GM23338 (cell line): ENCODE results near the gene UNC13C.

Experiments
- CREB1 ChIP-seq: fragments of 250-450 bp; sonication (Bioruptor Pico); IDR thresholded peaks from 2 replicates; pipeline ENCODE4 v1.5.0; 2020; ENCODE audit warnings: low read depth, mild to moderate bottlenecking, moderate library complexity
- CTCF ChIP-seq, 2 experiments: fragments of 200-600 bp in 1 of 2; sonication (generic) in 1 of 2; conservative IDR thresholded peaks; 2 replicates each; pipeline versions ENCODE4 v1.5.1 to v1.6.1; 2016 to 2017; ENCODE audit warnings: antibody characterized with exemption in 2 of 2, low read depth in 2 of 2, mild to moderate bottlenecking in 2 of 2, moderate library complexity in 1 of 2
- EZH2 ChIP-seq: fragments of 200-600 bp; sonication (generic); IDR thresholded peaks from one replicate; pipeline ENCODE4 v1.8.0; 2017; ENCODE audit warnings: antibody characterized with exemption, mild to moderate bottlenecking, low read depth; ENCODE audit not compliant: unreplicated experiment
- EZH2phosphoT487 ChIP-seq: fragments of 200-600 bp; sonication (generic); IDR thresholded peaks from one replicate; pipeline ENCODE4 v1.8.1; 2018; ENCODE audit warnings: antibody characterized with exemption; ENCODE audit not compliant: unreplicated experiment
- JUNB ChIP-seq: IDR thresholded peaks from one replicate; pipeline ENCODE4 v1.6.1; 2016; ENCODE audit warnings: antibody characterized with exemption; ENCODE audit not compliant: unreplicated experiment
- POLR2AphosphoS5 ChIP-seq: IDR thresholded peaks from 2 replicates; pipeline ENCODE4 v1.6.1; 2016; ENCODE audit warnings: antibody characterized with exemption, low read depth
- REST ChIP-seq: IDR thresholded peaks from one replicate; pipeline ENCODE4 v1.6.1; 2018; ENCODE audit warnings: antibody characterized with exemption; ENCODE audit not compliant: unreplicated experiment

- TF ChIP-seq EZH2phosphoT487 = no peak
- TF ChIP-seq EZH2 = no peak
- no peak for TF ChIP-seq CTCF (conservative IDR thresholded peaks at IDR 0.05; ENCODE audit: low read depth in 2 of 2)
- TF ChIP-seq POLR2AphosphoS5 = no peak
- TF ChIP-seq CREB1 = no peak
- TF ChIP-seq REST = no peak
- TF ChIP-seq JUNB = no peak
Measured at GRCh38 chr15:54277834-54278233, 299.6 kb downstream of the UNC13C start.
